HepG2 (cell line): ENCODE results near the gene SLC35A1. TPM values are rescaled to one million over a fixed set of nuclear protein-coding genes. Genes with fewer than 3 reads are reported as not detected.

Source experiments
- ATF1 ChIP-seq: IDR thresholded peaks from 2 replicates; pipeline ENCODE4 v1.6.1; 2016; ENCODE audit warnings: mild to moderate bottlenecking, control low read depth
- ATF5 ChIP-seq: sonication (generic); formaldehyde crosslinking; IDR thresholded peaks from 2 replicates; pipeline ENCODE4 v1.4.0; 2020; ENCODE audit warnings: mild to moderate bottlenecking, low read depth, missing genetic modification reagents
- GTF3A ChIP-seq: sonication (generic); formaldehyde crosslinking; conservative IDR thresholded peaks from 2 replicates; pipeline ENCODE4 v1.4.0; 2020; ENCODE audit warnings: mild to moderate bottlenecking, missing genetic modification reagents
- HNF1B ChIP-seq: sonication (generic); formaldehyde crosslinking; IDR thresholded peaks from 2 replicates; pipeline ENCODE4 v1.5.1; 2020; ENCODE audit warnings: mild to moderate bottlenecking, moderate library complexity, missing genetic modification reagents
- JUNB ChIP-seq: sonication (generic); formaldehyde crosslinking; IDR thresholded peaks from 2 replicates; pipeline ENCODE4 v1.8.0; 2022; ENCODE audit warnings: missing genetic modification reagents, mild to moderate bottlenecking, borderline replicate concordance
- MAFF ChIP-seq: IDR thresholded peaks from 2 replicates; pipeline ENCODE4 v1.6.1; 2011; ENCODE audit warnings: low read depth, low read length, improper control_type of control experiment
- MAFK ChIP-seq, 2 experiments: IDR thresholded peaks in 1 of 2; conservative IDR thresholded peaks in 1 of 2; 2 replicates each; pipeline ENCODE4 v1.6.1; 2011; ENCODE audit warnings: improper control_type of control experiment in 2 of 2, low read length in 2 of 2
- MLXIP ChIP-seq: sonication (generic); formaldehyde crosslinking; IDR thresholded peaks from 2 replicates; pipeline ENCODE4 v1.9.0; 2021; ENCODE audit warnings: missing genetic modification reagents, borderline replicate concordance
- MXD1 ChIP-seq: sonication (generic); formaldehyde crosslinking; IDR thresholded peaks from 2 replicates; pipeline ENCODE4 v1.4.0; 2020; ENCODE audit warnings: mild to moderate bottlenecking, missing genetic modification reagents
- PLSCR1 ChIP-seq: sonication (generic); formaldehyde crosslinking; IDR thresholded peaks from 2 replicates; pipeline ENCODE4 v1.5.0; 2020; ENCODE audit warnings: missing genetic modification reagents, mild to moderate bottlenecking, borderline replicate concordance
- RAD51 ChIP-seq: fragments of 450-650 bp; IDR thresholded peaks from 2 replicates; pipeline ENCODE4 v1.6.1; 2016; ENCODE audit warnings: borderline replicate concordance
- RFXAP ChIP-seq: sonication (generic); formaldehyde crosslinking; IDR thresholded peaks from 2 replicates; pipeline ENCODE4 v1.4.0; 2020; ENCODE audit warnings: missing genetic modification reagents, borderline replicate concordance
- SMYD3 ChIP-seq: sonication (generic); formaldehyde crosslinking; IDR thresholded peaks from 2 replicates; pipeline ENCODE4 v1.8.1; 2023; ENCODE audit warnings: mild to moderate bottlenecking, missing genetic modification reagents
- TBP ChIP-seq: sonication (generic); formaldehyde crosslinking; IDR thresholded peaks from 2 replicates; pipeline ENCODE4 v1.5.0; 2020; ENCODE audit warnings: missing genetic modification reagents
- ZNF121 ChIP-seq: sonication (generic); formaldehyde crosslinking; IDR thresholded peaks from 2 replicates; pipeline ENCODE4 v1.5.0; 2020; ENCODE audit warnings: mild to moderate bottlenecking, missing genetic modification reagents
- ZNF547 ChIP-seq: sonication (generic); formaldehyde crosslinking; IDR thresholded peaks from 2 replicates; pipeline ENCODE4 v1.5.1; 2020; ENCODE audit warnings: mild to moderate bottlenecking, missing genetic modification reagents
- ZNF570 ChIP-seq: sonication (generic); formaldehyde crosslinking; IDR thresholded peaks from 2 replicates; pipeline ENCODE4 v1.4.0; 2020; ENCODE audit warnings: mild to moderate bottlenecking, missing genetic modification reagents, borderline replicate concordance
- ZNF609 ChIP-seq: sonication (generic); formaldehyde crosslinking; IDR thresholded peaks from 2 replicates; pipeline ENCODE4 v1.4.0; 2020; ENCODE audit warnings: mild to moderate bottlenecking, missing genetic modification reagents, borderline replicate concordance
- ZNF674 ChIP-seq: sonication (generic); formaldehyde crosslinking; IDR thresholded peaks from 2 replicates; pipeline ENCODE4 v1.5.0; 2020; ENCODE audit warnings: low read depth, mild to moderate bottlenecking, missing genetic modification reagents
- polyA plus RNA-seq, 8 experiments: library from polyadenylated mRNA; depleted of rRNA in 3 of 8; stranded (reverse) in 7 of 8; unstranded in 1 of 8; fragments of >200 nt; fragmentation: Illumina TruSeq in 4 of 8; extraction: Trizol in 4 of 8; gene quantifications; 2 replicates each; pipeline versions ENCODE4 v1.2.1 to v1.2.3, GENCODE V29; 2011 to 2016; ENCODE audit warnings: low read depth in 4 of 8, missing spikeins in 1 of 8, mixed read lengths in 1 of 8; ENCODE audit not compliant: insufficient read depth in 1 of 8
- total RNA-seq, 5 experiments: library from RNA; depleted of rRNA; stranded (reverse); fragments of >200 nt; fragmentation: Illumina TruSeq; extraction: Trizol; gene quantifications; 2 replicates each; pipeline ENCODE4 v1.2.3, GENCODE V29; 2016; ENCODE audit warnings: low read depth in 1 of 5

SLC35A1 gene
- total and polyA plus RNA-seq, 2 of the 13 experiments (the other 11 are each of a cell fraction or from before 2014, with no cell fraction given), result 24.8 to 25.1 TPM

GRCh38 chr6:87436435-87436834 lies 36.3 kb upstream of the SLC35A1 start (continued):
- TF ChIP-seq MLXIP (CRISPR knock-in tag), result no peak
- TF ChIP-seq MAFF, result no peak
- TF ChIP-seq ZNF609 (CRISPR knock-in tag), result no peak
- TF ChIP-seq MAFK (conservative IDR thresholded peaks at IDR 0.05 in 1 of 2, IDR thresholded peaks at IDR 0.05 in 1 of 2; ENCODE audit: low read length in 2 of 2), result no peak
- 0 out of 2 replicates have a peak, but pooled peaks have one; percentile 80 for TF ChIP-seq ATF5 (CRISPR knock-in tag)
- TF ChIP-seq RAD51, result no peak
- TF ChIP-seq SMYD3 (CRISPR knock-in tag), result peak; percentile 70; the same call in 1 of the 2 replicates
- no peak for TF ChIP-seq HNF1B (CRISPR knock-in tag)
- no peak for TF ChIP-seq RFXAP (CRISPR knock-in tag)
- TF ChIP-seq MXD1 (CRISPR knock-in tag), result no peak
- TF ChIP-seq PLSCR1 (CRISPR knock-in tag), result 0 out of 2 replicates have a peak, but pooled peaks have one; percentile 63
- no peak for TF ChIP-seq GTF3A (CRISPR knock-in tag)
- TF ChIP-seq TBP (CRISPR knock-in tag), result no peak
- TF ChIP-seq ATF1 (CRISPR knock-in tag), result no peak
- no peak for TF ChIP-seq ZNF570 (CRISPR knock-in tag)
- TF ChIP-seq ZNF674 (CRISPR knock-in tag), result no peak
- no peak for TF ChIP-seq ZNF547
- no peak for TF ChIP-seq ZNF121 (CRISPR knock-in tag)
- peak; percentile 73; the same call in 1 of the 2 replicates for TF ChIP-seq JUNB (CRISPR knock-in tag)
